Measurements from ENCODE around the gene ZNF688.
"Not testable (repeated sequence)": the region's sequence is repeated elsewhere in the genome, so short reads cannot be mapped to it uniquely, and the experiment has no call there.

Gene ZNF688

GRCh38 chr16:30533748-30534367, 37.7 kb downstream of the ZNF688 start:
- DNase-seq (ENCODE audit: low read depth in 2 of 2), result no peak

DNA sequence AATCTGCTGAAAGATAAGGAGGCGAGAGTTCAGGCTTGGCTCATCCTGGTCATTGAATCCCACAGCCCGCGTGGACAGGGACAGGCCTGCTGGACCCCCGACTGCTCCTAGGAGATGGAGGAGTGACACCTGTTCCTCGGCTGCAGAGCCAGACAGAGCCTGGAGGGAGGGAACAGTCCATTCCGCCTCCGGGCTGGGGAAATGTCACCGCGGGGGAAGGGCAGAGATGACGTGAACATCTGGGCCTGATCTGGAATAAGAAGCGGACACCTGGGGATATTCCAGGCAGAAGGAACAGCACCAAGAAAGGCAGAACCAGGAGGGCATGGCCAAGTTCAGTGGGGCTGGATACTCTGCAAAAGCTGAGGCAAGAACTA, 38.4 kb downstream of the ZNF688 start:
- no peak for DNase-seq (ENCODE audit: low read depth in 2 of 2)

DNA sequence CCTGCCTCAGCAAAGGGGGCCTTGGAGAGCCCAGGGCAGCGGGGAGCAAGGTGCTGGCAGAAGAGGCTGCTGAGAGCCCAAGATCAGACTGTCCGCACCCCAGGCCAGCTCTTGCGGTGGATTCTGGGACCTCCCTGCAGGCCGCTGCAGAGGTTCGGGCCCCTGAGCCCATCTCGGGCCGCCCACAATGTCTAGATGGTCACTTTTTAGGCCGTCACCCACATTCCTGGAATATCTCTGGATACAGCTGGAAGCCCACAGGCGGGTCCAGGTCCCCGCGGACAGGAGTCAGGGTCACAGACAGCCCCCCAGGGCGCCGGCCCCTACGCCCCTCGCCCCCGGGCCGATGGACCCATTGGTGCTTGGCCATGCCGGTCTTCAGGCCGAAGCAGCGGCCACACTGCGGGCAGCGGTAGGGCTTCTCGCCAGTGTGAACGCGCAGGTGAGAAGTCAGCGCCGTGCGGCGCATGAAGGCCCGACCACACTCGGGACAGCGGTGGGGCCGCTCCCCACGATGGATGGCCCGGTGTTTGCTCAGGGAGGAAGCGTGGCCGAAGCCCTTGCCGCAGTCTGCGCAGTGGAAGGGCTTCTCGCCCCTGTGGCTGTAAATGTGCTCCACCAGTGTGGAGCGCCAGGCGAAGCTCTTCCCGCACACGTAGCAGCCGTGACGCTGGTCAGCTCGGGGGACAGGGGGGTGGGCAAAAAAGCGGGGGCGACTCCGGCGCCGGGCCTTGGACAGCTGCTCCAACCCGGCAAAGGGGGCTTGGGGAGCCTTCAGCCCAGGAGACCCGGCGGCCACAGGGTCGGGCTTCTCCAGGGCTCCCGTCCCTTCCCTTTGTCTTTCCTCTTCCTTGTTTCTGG, 39.0 kb downstream of the ZNF688 start:
- no peak for DNase-seq (ENCODE audit: low read depth in 2 of 2)

DNA sequence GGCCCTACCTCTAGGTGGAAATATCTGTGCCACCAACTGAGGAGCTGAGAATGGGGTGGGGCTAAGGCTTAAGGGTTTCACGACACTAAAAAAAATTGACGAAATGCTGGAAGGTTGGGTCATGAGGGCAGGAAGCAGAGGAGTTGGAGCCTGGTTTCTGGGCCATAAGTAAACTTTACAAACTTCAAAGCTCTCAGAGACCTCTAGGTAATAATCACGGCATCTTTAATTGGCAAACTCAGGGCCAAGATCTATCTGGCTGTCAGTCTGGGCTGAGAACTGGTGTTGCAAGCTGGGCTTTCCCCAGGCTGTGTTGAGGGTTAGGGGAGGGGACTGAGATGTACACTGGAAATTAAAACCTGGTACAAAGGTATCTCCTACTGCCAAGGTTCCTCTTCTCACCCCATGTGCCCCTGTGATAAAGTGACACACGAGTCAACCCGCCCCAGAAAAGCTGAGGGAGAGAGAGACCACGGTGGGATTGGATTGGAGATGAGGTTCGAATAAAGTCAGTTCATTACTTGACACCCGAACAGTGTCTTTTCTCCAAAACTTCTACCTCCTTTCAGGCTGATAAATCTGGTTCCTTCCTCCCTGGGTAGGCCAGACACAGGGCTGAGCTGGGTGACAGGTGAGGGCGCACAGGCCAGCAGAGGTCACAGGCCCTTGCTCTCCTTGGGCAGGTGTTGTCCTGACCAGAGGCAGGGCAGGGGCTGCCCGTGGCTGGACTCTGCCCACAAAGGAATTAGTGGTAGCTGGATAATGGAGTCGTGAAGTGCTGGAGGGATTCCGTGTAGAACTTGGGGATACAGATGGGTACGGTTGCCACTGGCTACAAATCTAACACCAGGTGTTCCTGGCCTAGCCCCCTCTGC, 41.1 kb downstream of the ZNF688 start:
- DNase-seq (ENCODE audit: low read depth in 2 of 2), result no peak

GRCh38 chr16:30528799-30529457, 42.6 kb downstream of the ZNF688 start:
- DNase-seq (ENCODE audit: low read depth in 2 of 2), result no peak

GRCh38 chr16:30527635-30528178, 43.8 kb downstream of the ZNF688 start:
- DNase-seq (ENCODE audit: low read depth in 2 of 2), result no peak

GRCh38 chr16:30526823-30527634, 44.5 kb downstream of the ZNF688 start:
- DNase-seq (ENCODE audit: low read depth in 2 of 2), result peak; percentile 94 to 97

DNA sequence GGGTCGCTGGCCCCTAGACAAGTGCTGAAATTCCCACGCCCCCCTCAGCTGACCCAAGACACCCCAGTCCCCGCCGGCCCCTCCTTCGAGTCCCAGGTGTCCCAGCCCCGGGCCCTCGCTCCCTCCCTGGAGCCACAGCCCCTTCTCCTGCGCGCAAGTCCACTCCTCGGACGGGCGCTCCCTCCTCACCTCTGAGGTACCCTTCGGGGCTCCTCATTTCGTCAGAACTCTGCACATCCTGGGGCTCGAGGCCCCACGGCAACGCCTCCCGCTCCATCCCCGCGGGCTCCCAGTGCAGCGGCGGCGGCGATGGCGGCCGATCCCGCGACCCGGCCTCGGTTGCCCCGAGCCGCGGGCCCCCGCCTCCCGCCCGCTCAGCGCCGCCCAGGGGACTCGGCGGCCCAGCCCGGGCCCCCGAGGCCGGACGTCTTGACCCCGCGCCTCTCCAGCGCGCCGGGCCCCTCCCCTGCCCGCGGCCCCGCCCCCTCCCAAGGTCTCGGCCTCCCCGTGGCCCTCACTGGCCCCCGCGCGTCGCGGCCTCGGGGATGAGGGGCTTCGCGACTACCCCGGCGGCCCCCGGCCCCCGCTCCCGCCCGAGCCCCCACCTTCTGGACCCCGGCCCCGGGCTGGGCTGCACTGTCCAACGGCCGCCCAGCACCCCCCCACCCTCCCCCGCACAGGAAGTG, 45.2 kb downstream of the ZNF688 start, which contains the start of gene ZNF768:
TSS of gene ZNF768 (minus strand) at position 430 of the 686 bp plus-strand sequence. CDS start at position 277, 153 bp downstream.
- DNase-seq (ENCODE audit: low read depth in 2 of 2), result no peak

DNA sequence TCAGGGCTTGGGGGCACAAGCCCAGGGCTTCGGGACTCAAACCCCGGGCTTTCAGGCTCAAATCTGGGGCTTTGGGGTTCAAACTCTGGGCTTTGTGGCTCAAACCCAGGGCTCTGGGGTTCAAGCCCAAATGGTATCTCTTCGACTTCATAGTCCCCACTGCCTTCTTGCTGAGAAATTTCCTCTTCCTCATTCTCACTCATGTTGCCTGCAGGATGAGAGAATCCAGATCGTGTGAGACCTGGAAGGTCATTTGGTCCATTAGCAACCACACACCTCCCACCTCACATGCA, 45.7 kb downstream of the ZNF688 start:
- DNase-seq (ENCODE audit: low read depth in 2 of 2), result no peak

DNA sequence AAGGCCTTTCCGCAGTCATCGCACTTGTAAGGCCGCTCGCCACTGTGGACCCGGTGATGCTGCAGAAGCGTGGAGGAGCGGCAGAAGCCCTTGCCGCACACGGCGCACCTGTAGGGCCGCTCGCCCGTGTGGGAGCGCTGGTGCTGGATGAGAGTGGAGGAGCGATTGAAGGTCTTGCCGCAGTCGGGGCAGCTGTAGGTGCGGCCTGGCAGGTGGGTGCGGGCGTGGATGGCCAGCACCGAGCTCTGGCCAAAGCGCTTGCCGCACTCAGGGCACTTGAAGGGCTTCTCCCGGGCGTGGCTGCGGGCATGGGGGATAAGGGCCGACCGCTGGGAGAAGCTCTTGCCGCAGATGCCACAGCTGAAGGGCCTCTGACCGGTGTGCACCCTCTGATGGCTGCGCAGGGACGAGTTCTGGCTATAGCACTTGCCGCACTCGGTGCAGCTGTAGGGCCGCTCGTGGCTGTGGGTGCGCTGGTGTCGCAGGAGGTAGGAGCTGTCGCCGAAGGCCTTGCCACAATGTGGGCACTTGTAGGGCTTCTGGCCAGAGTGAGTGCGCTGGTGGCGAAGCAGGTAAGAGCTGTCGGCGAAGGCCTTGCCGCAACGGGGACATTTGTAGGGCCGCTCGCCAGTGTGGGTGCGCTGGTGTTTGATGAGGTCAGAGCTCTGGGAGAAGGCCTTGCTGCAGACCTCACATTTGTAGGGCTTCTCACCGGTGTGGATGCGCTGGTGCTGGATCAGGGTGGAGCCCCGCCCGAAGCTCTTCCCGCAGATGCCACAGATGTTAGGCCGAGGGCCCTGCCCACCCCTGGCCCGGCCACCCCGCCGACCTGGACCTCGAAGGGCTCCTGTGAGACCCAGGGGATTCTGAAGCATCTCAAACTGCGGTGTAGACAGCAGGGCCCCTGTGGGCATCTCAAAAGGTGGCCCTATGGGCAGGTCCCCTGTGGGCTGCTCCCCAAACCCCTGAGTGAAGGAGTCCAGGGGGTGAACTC, 46.6 kb downstream of the ZNF688 start:
- DNase-seq (ENCODE audit: low read depth in 2 of 2), result no peak

DNA sequence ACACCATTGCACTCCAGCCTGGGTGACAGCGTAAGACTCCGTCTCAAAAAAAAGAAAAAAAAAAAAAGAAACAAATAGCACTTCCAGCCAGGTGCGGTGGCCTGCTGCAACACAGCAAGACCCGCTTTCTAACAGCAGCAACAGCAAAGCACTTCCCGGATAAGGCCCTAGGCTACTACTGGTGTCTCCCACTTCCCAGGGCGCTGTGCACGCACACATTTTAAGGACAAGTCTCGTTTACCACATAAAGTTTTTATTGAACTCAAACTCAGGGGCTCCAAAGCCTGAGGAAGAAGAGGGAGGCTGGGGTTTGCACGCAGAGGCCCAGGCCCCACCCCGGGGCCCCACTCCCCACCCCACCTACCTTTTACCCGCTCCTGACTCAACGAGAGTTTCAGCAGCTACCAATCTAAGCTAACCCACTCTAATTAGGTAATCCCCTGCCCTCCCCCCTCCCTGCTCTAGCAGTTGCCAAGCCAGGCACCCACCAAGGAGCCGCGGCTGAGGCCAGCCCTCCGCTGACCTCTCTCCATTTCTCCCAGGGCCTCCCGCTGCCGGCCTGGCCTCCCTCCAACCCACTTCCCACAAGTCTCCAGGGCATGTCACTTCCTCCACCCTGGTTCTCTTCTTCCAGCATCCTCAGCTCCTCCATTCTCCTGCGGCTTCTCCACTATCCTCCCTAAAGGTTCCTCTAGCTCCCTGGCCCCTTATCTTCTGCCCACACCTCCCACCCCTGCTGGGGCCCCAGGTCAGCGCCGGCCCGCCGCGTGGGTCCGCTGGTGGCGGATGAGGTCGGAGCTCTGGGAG, 47.5 kb downstream of the ZNF688 start:
- no peak for DNase-seq (ENCODE audit: low read depth in 2 of 2)

- not testable (repeated sequence) for DNase-seq (ENCODE audit: low read depth in 2 of 2)
These were observed 48.6 kb downstream of the ZNF688 start for GRCh38 chr16:30522702-30523463.

- DNase-seq (ENCODE audit: low read depth in 2 of 2), result no peak
These were observed 49.5 kb downstream of the ZNF688 start for GRCh38 chr16:30521873-30522641.

DNA sequence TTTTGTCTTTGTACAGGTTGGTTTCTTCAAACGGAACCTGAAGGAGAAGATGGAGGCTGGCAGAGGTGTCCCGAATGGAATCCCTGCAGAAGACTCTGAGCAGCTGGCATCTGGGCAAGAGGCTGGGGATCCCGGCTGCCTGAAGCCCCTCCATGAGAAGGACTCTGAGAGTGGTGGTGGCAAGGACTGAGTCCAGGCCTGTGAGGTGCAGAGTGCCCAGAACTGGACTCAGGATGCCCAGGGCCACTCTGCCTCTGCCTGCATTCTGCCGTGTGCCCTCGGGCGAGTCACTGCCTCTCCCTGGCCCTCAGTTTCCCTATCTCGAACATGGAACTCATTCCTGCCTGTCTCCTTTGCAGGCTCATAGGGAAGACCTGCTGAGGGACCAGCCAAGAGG, 50.0 kb downstream of the ZNF688 start:
- no peak for DNase-seq (ENCODE audit: low read depth in 2 of 2)

All from fibroblast of skin of left biceps (primary cell).